HepG2 (cell line): ENCODE data around the gene IL1RL2. TPM values are rescaled to one million over a fixed set of nuclear protein-coding genes. Genes with fewer than 3 reads are reported as not detected.

Experiments used
- FOXA1 ChIP-seq, 2 experiments: fragments of 450-650 bp in 1 of 2; sonication (generic) in 1 of 2; formaldehyde crosslinking in 1 of 2; IDR thresholded peaks; 2 replicates each; pipeline versions ENCODE4 v1.4.0 to v1.6.1; 2016 to 2020; ENCODE audit warnings: missing genetic modification reagents in 1 of 2
- FOXC1 ChIP-seq: sonication (generic); formaldehyde crosslinking; IDR thresholded peaks from 2 replicates; pipeline ENCODE4 v1.8.0; 2022; ENCODE audit warnings: mild to moderate bottlenecking, missing genetic modification reagents, borderline replicate concordance
- FOXJ3 ChIP-seq: sonication (generic); formaldehyde crosslinking; IDR thresholded peaks from 2 replicates; pipeline ENCODE4 v1.4.0; 2020; ENCODE audit warnings: missing genetic modification reagents, mild to moderate bottlenecking, borderline replicate concordance
- FOXO1 ChIP-seq: sonication (generic); formaldehyde crosslinking; IDR thresholded peaks from 2 replicates; pipeline ENCODE4 v1.4.0; 2020; ENCODE audit warnings: missing genetic modification reagents
- HCFC1 ChIP-seq: fragments of 150-350 bp; IDR thresholded peaks from 2 replicates; pipeline ENCODE4 v1.6.1; 2014; ENCODE audit warnings: low read depth, low read length
- HMGXB4 ChIP-seq, 2 experiments: sonication (generic) in 1 of 2; formaldehyde crosslinking in 1 of 2; IDR thresholded peaks; 2 replicates each; pipeline versions ENCODE4 v1.4.0 to v1.6.1; 2018 to 2020; ENCODE audit warnings: missing genetic modification reagents in 2 of 2, borderline replicate concordance in 1 of 2, low read depth in 1 of 2, mild to moderate bottlenecking in 1 of 2, missing biosample characterization in 1 of 2
- HNF4A ChIP-seq: sonication (generic); formaldehyde crosslinking; IDR thresholded peaks from 2 replicates; pipeline ENCODE4 v1.4.0; 2020; ENCODE audit warnings: missing genetic modification reagents
- ISL2 ChIP-seq: sonication (generic); formaldehyde crosslinking; IDR thresholded peaks from 2 replicates; pipeline ENCODE4 v1.5.0; 2020; ENCODE audit warnings: missing genetic modification reagents
- KDM4B ChIP-seq: sonication (generic); formaldehyde crosslinking; IDR thresholded peaks from 2 replicates; pipeline ENCODE4 v1.4.0; 2020; ENCODE audit warnings: missing genetic modification reagents
- NCOA5 ChIP-seq: sonication (generic); formaldehyde crosslinking; IDR thresholded peaks from 2 replicates; pipeline ENCODE4 v1.4.0; 2020; ENCODE audit warnings: missing genetic modification reagents
- RAD21 ChIP-seq: fragments of 450-650 bp; formaldehyde crosslinking; IDR thresholded peaks from 2 replicates; pipeline ENCODE4 v1.5.0; 2020; ENCODE audit warnings: mild to moderate bottlenecking
- SIX1 ChIP-seq: sonication (generic); formaldehyde crosslinking; IDR thresholded peaks from 2 replicates; pipeline ENCODE4 v1.4.0; 2020; ENCODE audit warnings: missing genetic modification reagents, borderline replicate concordance
- SOX13 ChIP-seq, 3 experiments: fragments of 450-650 bp in 1 of 3; sonication (generic) in 1 of 3; formaldehyde crosslinking in 1 of 3; IDR thresholded peaks in 2 of 3; conservative IDR thresholded peaks in 1 of 3; 2 replicates each; pipeline versions ENCODE4 v1.5.0 to v1.6.1; 2016 to 2020; ENCODE audit warnings: antibody characterized with exemption in 1 of 3, mild to moderate bottlenecking in 1 of 3, missing compliant biosample characterization in 1 of 3, missing genetic modification reagents in 1 of 3, moderate library complexity in 1 of 3
- STAG1 ChIP-seq: sonication (generic); formaldehyde crosslinking; IDR thresholded peaks from 2 replicates; pipeline ENCODE4 v1.4.0; 2020; ENCODE audit warnings: missing genetic modification reagents
- TBX2 ChIP-seq: sonication (generic); formaldehyde crosslinking; IDR thresholded peaks from 2 replicates; pipeline ENCODE4 v1.5.0; 2020; ENCODE audit warnings: missing genetic modification reagents, mild to moderate bottlenecking, borderline replicate concordance
- TGIF2 ChIP-seq: IDR thresholded peaks from 2 replicates; pipeline ENCODE4 v1.6.1; 2016; ENCODE audit warnings: control low read depth, missing compliant biosample characterization
- ZC3H13 ChIP-seq: sonication (generic); formaldehyde crosslinking; IDR thresholded peaks from 2 replicates; pipeline ENCODE4 v1.8.1; 2023; ENCODE audit warnings: mild to moderate bottlenecking, missing genetic modification reagents, moderate library complexity
- ZNF512B ChIP-seq: sonication (generic); formaldehyde crosslinking; IDR thresholded peaks from 2 replicates; pipeline ENCODE4 v1.5.1; 2020; ENCODE audit warnings: missing genetic modification reagents, mild to moderate bottlenecking, borderline replicate concordance
- ZNF609 ChIP-seq: sonication (generic); formaldehyde crosslinking; IDR thresholded peaks from 2 replicates; pipeline ENCODE4 v1.4.0; 2020; ENCODE audit warnings: mild to moderate bottlenecking, missing genetic modification reagents, borderline replicate concordance
- polyA plus RNA-seq, 8 experiments: library from polyadenylated mRNA; depleted of rRNA in 3 of 8; stranded (reverse) in 7 of 8; unstranded in 1 of 8; fragments of >200 nt; fragmentation: Illumina TruSeq in 4 of 8; extraction: Trizol in 4 of 8; gene quantifications; 2 replicates each; pipeline versions ENCODE4 v1.2.1 to v1.2.3, GENCODE V29; 2011 to 2016; ENCODE audit warnings: low read depth in 4 of 8, missing spikeins in 1 of 8, mixed read lengths in 1 of 8; ENCODE audit not compliant: insufficient read depth in 1 of 8
- total RNA-seq, 5 experiments: library from RNA; depleted of rRNA; stranded (reverse); fragments of >200 nt; fragmentation: Illumina TruSeq; extraction: Trizol; gene quantifications; 2 replicates each; pipeline ENCODE4 v1.2.3, GENCODE V29; 2016; ENCODE audit warnings: low read depth in 1 of 5

The IL1RL2 gene
- total and polyA plus RNA-seq, 2 of the 13 experiments (the other 11 are each of a cell fraction or from before 2014, with no cell fraction given) = 0.03 TPM; not detected in 1

GRCh38 chr2:102166189-102166845 is 20.5 kb upstream of the IL1RL2 start (continued):
- TF ChIP-seq HMGXB4 (CRISPR knock-in tag; IDR thresholded peaks at IDR 0.05; ENCODE audit: borderline replicate concordance in 1 of 2, low read depth in 1 of 2) (peak in 1 of 2 experiments; percentile 34; a peak in 1 of 4 replicates), FOXO1 (peak; percentile 52; the same call in 1 of the 2 replicates), HCFC1 (no peak), TBX2 (CRISPR knock-in tag) (peak; percentile 90), NCOA5 (CRISPR knock-in tag) (no peak), FOXA1 (IDR thresholded peaks at IDR 0.05) (no peak), FOXA1 (CRISPR knock-in tag; IDR thresholded peaks at IDR 0.05) (peak; percentile 40; the same call in 1 of the 2 replicates), FOXC1 (CRISPR knock-in tag) (0 out of 2 replicates have a peak, but pooled peaks have one; percentile 22), SOX13 (IDR thresholded peaks at IDR 0.05) (no peak), SOX13 (CRISPR knock-in tag; conservative IDR thresholded peaks at IDR 0.05 in 1 of 2, IDR thresholded peaks at IDR 0.05 in 1 of 2) (peak in 1 of 2 experiments; percentile 47; a peak in 2 of 4 replicates), HNF4A (CRISPR knock-in tag) (peak; percentile 55; the same call in 1 of the 2 replicates), KDM4B (CRISPR knock-in tag) (0 out of 2 replicates have a peak, but pooled peaks have one; percentile 26), ZNF609 (CRISPR knock-in tag) (peak; percentile 71; the same call in 1 of the 2 replicates), ZNF512B (CRISPR knock-in tag) (no peak), ZC3H13 (CRISPR knock-in tag) (no peak), TGIF2 (CRISPR knock-in tag) (0 out of 2 replicates have a peak, but pooled peaks have one; percentile 35), STAG1 (CRISPR knock-in tag) (peak; percentile 91), RAD21 (peak; percentile 86), SIX1 (CRISPR knock-in tag) (no peak), ISL2 (CRISPR knock-in tag) (peak; percentile 66), FOXJ3 (CRISPR knock-in tag) (peak; percentile 49; the same call in 1 of the 2 replicates)
